ENCODE measurements around the gene PPP4R3B.

GRCh38 chr2:55609193-55609794 is 8.1 kb downstream of the PPP4R3B start:
- TF ChIP-seq, protein P1, sequence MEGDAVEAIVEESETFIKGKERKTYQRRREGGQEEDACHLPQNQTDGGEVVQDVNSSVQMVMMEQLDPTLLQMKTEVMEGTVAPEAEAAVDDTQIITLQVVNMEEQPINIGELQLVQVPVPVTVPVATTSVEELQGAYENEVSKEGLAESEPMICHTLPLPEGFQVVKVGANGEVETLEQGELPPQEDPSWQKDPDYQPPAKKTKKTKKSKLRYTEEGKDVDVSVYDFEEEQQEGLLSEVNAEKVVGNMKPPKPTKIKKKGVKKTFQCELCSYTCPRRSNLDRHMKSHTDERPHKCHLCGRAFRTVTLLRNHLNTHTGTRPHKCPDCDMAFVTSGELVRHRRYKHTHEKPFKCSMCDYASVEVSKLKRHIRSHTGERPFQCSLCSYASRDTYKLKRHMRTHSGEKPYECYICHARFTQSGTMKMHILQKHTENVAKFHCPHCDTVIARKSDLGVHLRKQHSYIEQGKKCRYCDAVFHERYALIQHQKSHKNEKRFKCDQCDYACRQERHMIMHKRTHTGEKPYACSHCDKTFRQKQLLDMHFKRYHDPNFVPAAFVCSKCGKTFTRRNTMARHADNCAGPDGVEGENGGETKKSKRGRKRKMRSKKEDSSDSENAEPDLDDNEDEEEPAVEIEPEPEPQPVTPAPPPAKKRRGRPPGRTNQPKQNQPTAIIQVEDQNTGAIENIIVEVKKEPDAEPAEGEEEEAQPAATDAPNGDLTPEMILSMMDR (IDR thresholded peaks at IDR 0.05; ENCODE audit: insufficient read depth, low read length, poor library complexity, severe bottlenecking) = no peak
- no peak for TF ChIP-seq EZH2phosphoT487 (conservative IDR thresholded peaks at IDR 0.05; ENCODE audit: low read length)

All from SU-DHL-6 (cell line).